Airway epithelial cell (primary cell): Measurements from ENCODE around the gene IRX5. TPM values are rescaled to one million over a fixed set of nuclear protein-coding genes. Genes with fewer than 3 reads are reported as not detected.

Experiments used
- total RNA-seq: library from RNA; depleted of rRNA; stranded (reverse); fragments of >200 nt; gene quantifications from 2 replicates; pipeline ENCODE4 v1.2.3, GENCODE V29; 2015

The IRX5 gene
- total RNA-seq = 19.5 and 25.1 TPM in 2 replicates

GRCh38 chr16:54930005-54930868 is at the start of gene IRX5:
Gene IRX5, plus strand, starts transcription at chr16:54930865. Its CDS starts 334 bp downstream, at chr16:54931199.

